Measurements from ENCODE around the gene CEACAM21. TPM values are rescaled to one million over a fixed set of nuclear protein-coding genes. Genes with fewer than 3 reads are reported as not detected.

The CEACAM21 gene
- 3.9 TPM for total RNA-seq

- H3K4me3 ChIP-seq (ENCODE audit: low read length): peak within 1 kb of the TSS; percentile 29
- H3K27me3 ChIP-seq (ENCODE audit: insufficient read depth, low read length): no peaks in the 10 kb centered on the region
- peaks cover 41% of the 10 kb centered on the region for H3K4me1 ChIP-seq (ENCODE audit: insufficient read depth, low read length)
- no peaks in the 10 kb centered on the region for H3K9me3 ChIP-seq (ENCODE audit: low read depth, low read length)
These were observed at the start of gene CEACAM21 for GRCh38 chr19:41575998-41576397. TSS of gene CEACAM21 (plus strand) at chr19:41576166. CDS start at chr19:41576275, 109 bp downstream.

DNA sequence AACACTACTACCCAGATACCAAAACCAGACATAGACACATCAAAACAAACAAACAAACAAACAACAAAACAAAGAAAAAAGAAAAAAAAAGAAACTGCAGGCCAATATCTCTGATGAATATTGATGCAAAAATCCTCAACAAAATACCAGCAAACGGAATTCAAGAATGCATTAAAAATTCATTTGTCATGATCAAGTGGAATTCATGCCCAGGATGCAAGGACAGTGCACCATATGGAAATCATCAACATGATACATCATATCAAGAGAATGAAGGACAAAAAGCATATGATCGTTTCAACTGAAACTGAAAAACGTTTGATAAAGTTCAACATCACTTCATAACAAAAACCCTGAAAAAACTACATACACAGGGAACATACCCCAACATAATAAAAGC, 48.9 kb upstream of the CEACAM21 start:
- no peaks in the 10 kb centered on the region for H3K9me3 ChIP-seq (ENCODE audit: low read depth, low read length)
- peaks cover 43% of the 10 kb centered on the region for H3K4me1 ChIP-seq (ENCODE audit: insufficient read depth, low read length)
- no peaks in the 10 kb centered on the region for H3K27me3 ChIP-seq (ENCODE audit: insufficient read depth, low read length)
- H3K4me3 ChIP-seq (ENCODE audit: low read length): no peak overlapping the region

GRCh38 chr19:41528106-41528505, 47.9 kb upstream of the CEACAM21 start:
- Histone ChIP-seq H3K9me3 (ENCODE audit: low read depth, low read length) (no peaks in the 10 kb centered on the region), H3K27me3 (ENCODE audit: insufficient read depth, low read length) (no peaks in the 10 kb centered on the region), H3K4me1 (ENCODE audit: insufficient read depth, low read length) (peaks cover 41% of the 10 kb centered on the region), H3K4me3 (ENCODE audit: low read length) (no peak overlapping the region)

DNA sequence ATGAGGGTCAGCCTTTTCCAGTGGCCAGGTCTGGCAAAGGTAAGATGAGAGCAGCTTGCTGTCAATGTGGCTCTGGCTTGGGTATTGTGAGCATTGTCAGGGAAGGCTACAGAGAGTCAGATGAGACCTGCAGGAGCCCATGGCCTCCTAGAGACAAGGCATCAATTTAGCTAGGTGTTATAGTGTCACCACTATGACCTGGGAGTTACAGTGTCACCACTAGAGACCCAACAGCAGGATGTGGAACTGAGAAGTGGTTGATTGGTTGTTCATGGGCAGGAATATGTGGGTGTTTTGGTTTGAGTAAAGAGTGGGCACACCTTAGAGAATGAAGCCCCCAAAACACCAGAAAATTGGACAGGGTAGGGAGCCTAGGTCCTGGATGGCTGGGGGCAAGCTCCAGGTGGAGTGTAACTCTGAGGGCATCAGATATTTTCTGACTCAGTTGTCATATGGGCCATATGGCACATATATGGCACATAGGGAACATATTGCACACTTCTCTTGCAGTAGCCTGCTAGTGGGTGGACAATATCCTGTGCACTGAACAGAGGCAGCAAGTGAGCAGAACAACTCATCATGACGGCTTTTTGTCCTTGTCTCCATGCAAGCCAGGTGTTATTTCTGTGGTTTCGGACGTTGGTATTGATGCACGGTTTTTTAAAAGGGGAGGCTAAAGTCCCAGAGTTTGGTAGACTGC, 46.3 kb upstream of the CEACAM21 start:
- H3K4me3 ChIP-seq (ENCODE audit: low read length): no peak overlapping the region
- H3K4me1 ChIP-seq (ENCODE audit: insufficient read depth, low read length): peaks cover 56% of the 10 kb centered on the region
- no peaks in the 10 kb centered on the region for H3K9me3 ChIP-seq (ENCODE audit: low read depth, low read length)
- H3K27me3 ChIP-seq (ENCODE audit: insufficient read depth, low read length): no peaks in the 10 kb centered on the region

GRCh38 chr19:41530184-41530534, 45.8 kb upstream of the CEACAM21 start:
- H3K9me3 ChIP-seq (ENCODE audit: low read depth, low read length): no peaks in the 10 kb centered on the region
- H3K4me3 ChIP-seq (ENCODE audit: low read length): no peak overlapping the region
- H3K4me1 ChIP-seq (ENCODE audit: insufficient read depth, low read length): peaks cover 61% of the 10 kb centered on the region
- H3K27me3 ChIP-seq (ENCODE audit: insufficient read depth, low read length): no peaks in the 10 kb centered on the region

- Histone ChIP-seq H3K4me3 (ENCODE audit: low read length) (no peak overlapping the region), H3K27me3 (ENCODE audit: insufficient read depth, low read length) (no peaks in the 10 kb centered on the region), H3K4me1 (ENCODE audit: insufficient read depth, low read length) (peaks cover 66% of the 10 kb centered on the region), H3K9me3 (ENCODE audit: low read depth, low read length) (no peaks in the 10 kb centered on the region)
These were observed 45.1 kb upstream of the CEACAM21 start for GRCh38 chr19:41530761-41531301.

- H3K4me1 ChIP-seq (ENCODE audit: insufficient read depth, low read length): peaks cover 73% of the 10 kb centered on the region
- H3K4me3 ChIP-seq (ENCODE audit: low read length): peak overlapping the region; percentile 21
- H3K9me3 ChIP-seq (ENCODE audit: low read depth, low read length): no peaks in the 10 kb centered on the region
- no peaks in the 10 kb centered on the region for H3K27me3 ChIP-seq (ENCODE audit: insufficient read depth, low read length)
These were observed 44.3 kb upstream of the CEACAM21 start for GRCh38 chr19:41531438-41532311.

- H3K4me3 ChIP-seq (ENCODE audit: low read length): no peak overlapping the region
- no peaks in the 10 kb centered on the region for H3K9me3 ChIP-seq (ENCODE audit: low read depth, low read length)
- H3K4me1 ChIP-seq (ENCODE audit: insufficient read depth, low read length): peaks cover 81% of the 10 kb centered on the region
- no peaks in the 10 kb centered on the region for H3K27me3 ChIP-seq (ENCODE audit: insufficient read depth, low read length)
These were observed 43.4 kb upstream of the CEACAM21 start for GRCh38 chr19:41532526-41532925.

- peaks cover 78% of the 10 kb centered on the region for H3K4me1 ChIP-seq (ENCODE audit: insufficient read depth, low read length)
- H3K27me3 ChIP-seq (ENCODE audit: insufficient read depth, low read length): no peaks in the 10 kb centered on the region
- no peak overlapping the region for H3K4me3 ChIP-seq (ENCODE audit: low read length)
- no peaks in the 10 kb centered on the region for H3K9me3 ChIP-seq (ENCODE audit: low read depth, low read length)
These were observed 42.2 kb upstream of the CEACAM21 start for GRCh38 chr19:41533671-41534215.

GRCh38 chr19:41535029-41535622, 40.8 kb upstream of the CEACAM21 start:
- Histone ChIP-seq H3K27me3 (ENCODE audit: insufficient read depth, low read length) (no peaks in the 10 kb centered on the region), H3K9me3 (ENCODE audit: low read depth, low read length) (no peaks in the 10 kb centered on the region), H3K4me1 (ENCODE audit: insufficient read depth, low read length) (peaks cover 69% of the 10 kb centered on the region), H3K4me3 (ENCODE audit: low read length) (no peak overlapping the region)

DNA sequence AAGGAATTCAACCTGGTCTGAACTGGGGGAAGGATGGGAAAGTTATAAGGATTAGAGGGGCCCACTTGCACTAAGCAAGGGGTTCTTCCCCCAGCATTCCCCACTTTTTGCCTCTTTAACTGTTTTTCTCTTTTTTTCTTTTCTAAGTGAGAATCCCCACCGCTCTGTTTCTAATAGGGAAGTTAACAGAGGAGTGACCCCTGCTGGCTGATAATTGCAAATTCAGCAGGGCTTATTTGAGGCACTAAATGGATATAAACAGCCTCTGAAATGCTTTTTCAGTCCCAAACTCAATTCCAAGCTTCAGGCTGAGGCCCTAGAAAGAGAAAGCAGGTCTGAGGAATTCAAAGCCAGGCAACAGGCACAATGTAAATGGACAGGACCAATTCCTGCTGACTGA, 38.2 kb upstream of the CEACAM21 start:
- no peaks in the 10 kb centered on the region for H3K27me3 ChIP-seq (ENCODE audit: insufficient read depth, low read length)

DNA sequence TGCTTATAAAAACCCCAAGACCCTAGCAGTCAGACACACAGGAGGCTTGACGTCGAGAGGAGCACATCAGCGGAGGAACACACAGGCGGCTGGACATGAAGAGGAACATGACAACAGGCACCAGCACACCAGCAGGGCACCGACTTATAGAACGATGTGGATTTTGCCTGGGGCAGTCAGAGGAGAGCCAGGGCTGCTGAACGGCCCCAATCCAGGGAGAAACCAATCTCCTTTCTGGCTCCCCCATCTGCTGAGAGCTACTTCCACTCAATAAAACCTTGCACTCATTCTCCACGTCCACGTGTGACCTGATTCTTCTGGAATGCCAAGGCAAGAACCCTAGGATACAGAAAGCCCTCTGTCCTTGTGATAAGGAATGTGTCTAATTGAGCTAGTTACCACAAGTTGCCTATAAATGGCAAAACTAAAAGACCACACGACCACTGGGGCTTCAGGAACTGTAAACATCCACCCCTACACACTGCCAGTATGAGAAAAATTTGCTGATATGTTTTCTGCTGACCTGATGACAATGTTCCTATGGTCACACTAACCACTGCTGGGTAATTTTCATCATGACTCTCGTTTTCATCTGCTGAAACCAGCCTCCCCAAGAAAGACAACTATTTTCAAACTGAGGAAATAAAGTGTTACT, 35.8 kb upstream of the CEACAM21 start:
- Histone ChIP-seq H3K4me1 (ENCODE audit: insufficient read depth, low read length) (peaks cover 42% of the 10 kb centered on the region), H3K4me3 (ENCODE audit: low read length) (no peak overlapping the region), H3K9me3 (ENCODE audit: low read depth, low read length) (no peaks in the 10 kb centered on the region), H3K27me3 (ENCODE audit: insufficient read depth, low read length) (no peaks in the 10 kb centered on the region)

More for the DNA sequence above, 38.2 kb upstream of the CEACAM21 start:
- Histone ChIP-seq H3K4me3 (ENCODE audit: low read length) (no peak overlapping the region), H3K9me3 (ENCODE audit: low read depth, low read length) (no peaks in the 10 kb centered on the region), H3K4me1 (ENCODE audit: insufficient read depth, low read length) (peaks cover 52% of the 10 kb centered on the region)

GRCh38 chr19:41541990-41542584, 33.9 kb upstream of the CEACAM21 start:
- Histone ChIP-seq H3K27me3 (ENCODE audit: insufficient read depth, low read length) (no peaks in the 10 kb centered on the region), H3K4me1 (ENCODE audit: insufficient read depth, low read length) (peaks cover 46% of the 10 kb centered on the region), H3K9me3 (ENCODE audit: low read depth, low read length) (no peaks in the 10 kb centered on the region), H3K4me3 (ENCODE audit: low read length) (no peak overlapping the region)

- H3K9me3 ChIP-seq (ENCODE audit: low read depth, low read length): no peaks in the 10 kb centered on the region
- H3K4me3 ChIP-seq (ENCODE audit: low read length): no peak overlapping the region
- peaks cover 45% of the 10 kb centered on the region for H3K4me1 ChIP-seq (ENCODE audit: insufficient read depth, low read length)
- H3K27me3 ChIP-seq (ENCODE audit: insufficient read depth, low read length): no peaks in the 10 kb centered on the region
These were observed 33.3 kb upstream of the CEACAM21 start for GRCh38 chr19:41542622-41543021.
